WTC11 (cell line): ENCODE results near the gene CCL17.

Source experiments
- FOXJ3 ChIP-seq: sonication (generic); formaldehyde crosslinking; IDR thresholded peaks from 2 replicates; pipeline ENCODE4 v1.9.0; 2021; ENCODE audit warnings: missing genetic modification reagents, mild to moderate bottlenecking, borderline replicate concordance
- MLX ChIP-seq: sonication (generic); formaldehyde crosslinking; IDR thresholded peaks from 2 replicates; pipeline ENCODE4 v1.8.1; 2023; ENCODE audit warnings: mild to moderate bottlenecking, missing genetic modification reagents, moderate library complexity
- NR2C2 ChIP-seq: sonication (generic); formaldehyde crosslinking; IDR thresholded peaks from 2 replicates; pipeline ENCODE4 v1.8.0; 2022; ENCODE audit warnings: mild to moderate bottlenecking, missing genetic modification reagents

DNA sequence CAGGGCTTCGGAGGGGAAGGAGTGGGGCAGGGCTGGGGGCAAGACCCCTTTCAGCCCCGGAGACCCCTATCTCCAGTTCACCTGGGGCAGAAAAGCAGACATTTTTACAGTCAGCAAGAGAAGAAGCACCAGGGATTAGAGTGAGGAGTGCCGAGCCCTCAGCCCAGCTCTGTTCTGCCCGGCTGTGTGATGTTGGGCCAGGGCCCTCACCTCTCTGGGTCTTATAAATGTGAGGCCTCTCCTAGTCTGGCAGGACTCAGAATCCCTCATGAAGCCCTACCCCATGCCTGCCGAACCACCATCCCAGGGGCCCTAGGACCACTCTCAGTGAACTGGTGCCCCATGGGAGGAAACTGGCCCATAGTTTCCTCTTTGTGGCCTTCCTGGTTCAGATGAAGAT lies 19.5 kb upstream of the CCL17 start:
- TF ChIP-seq MLX (CRISPR knock-in tag), result no peak
- no peak for TF ChIP-seq NR2C2 (CRISPR knock-in tag)
- TF ChIP-seq FOXJ3 (CRISPR knock-in tag), result no peak
